ENCODE results near the gene PCBP3.

The PCBP3 gene

DNA sequence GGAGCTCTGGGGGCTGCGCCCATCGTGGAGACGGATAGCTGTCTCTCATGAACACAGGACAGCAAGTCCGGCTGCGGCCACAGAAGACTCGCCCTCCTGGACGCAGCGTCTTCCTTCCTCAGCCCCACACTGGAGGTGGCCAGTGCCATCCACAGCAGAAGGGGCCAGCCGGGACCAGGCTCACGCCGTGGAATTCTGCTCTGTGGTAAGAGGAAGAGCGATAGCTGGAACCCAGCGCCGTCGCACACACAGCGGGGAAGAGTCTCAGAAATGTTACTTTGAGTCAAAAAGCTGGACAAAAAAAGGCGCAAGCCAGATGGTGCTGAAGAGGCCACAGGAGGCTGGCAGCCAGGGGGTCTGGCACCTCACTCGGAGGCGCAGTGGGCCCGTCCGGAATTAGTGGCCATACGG, 224.2 kb downstream of the PCBP3 start:
- no peak for DNase-seq

DNA sequence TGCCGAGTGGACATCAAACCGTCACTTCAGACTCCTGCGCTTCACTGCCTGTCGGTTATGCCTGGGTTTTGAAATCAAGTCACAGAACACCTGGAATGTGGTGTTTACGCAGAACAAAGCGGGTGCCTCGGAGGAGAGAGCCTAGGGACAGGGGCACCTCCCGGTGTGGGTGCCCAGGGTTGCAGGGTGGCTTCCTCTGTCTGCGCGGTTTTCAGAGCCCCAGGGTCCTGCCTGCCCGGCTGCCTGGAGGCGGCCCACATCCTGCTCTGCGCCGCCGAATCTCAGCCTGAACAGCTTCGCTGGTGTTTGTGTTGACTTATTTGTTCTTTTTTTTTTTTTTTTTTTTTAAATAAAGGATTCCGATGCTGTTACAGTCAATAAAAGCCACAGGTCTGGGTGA, 224.6 kb downstream of the PCBP3 start:
- DNase-seq: no peak

- no peak for DNase-seq
Observed at GRCh38 chr21:45868488-45868887, 225.0 kb downstream of the PCBP3 start.

- DNase-seq: no peak
Observed at GRCh38 chr21:45869121-45870007, 225.8 kb downstream of the PCBP3 start.

DNA sequence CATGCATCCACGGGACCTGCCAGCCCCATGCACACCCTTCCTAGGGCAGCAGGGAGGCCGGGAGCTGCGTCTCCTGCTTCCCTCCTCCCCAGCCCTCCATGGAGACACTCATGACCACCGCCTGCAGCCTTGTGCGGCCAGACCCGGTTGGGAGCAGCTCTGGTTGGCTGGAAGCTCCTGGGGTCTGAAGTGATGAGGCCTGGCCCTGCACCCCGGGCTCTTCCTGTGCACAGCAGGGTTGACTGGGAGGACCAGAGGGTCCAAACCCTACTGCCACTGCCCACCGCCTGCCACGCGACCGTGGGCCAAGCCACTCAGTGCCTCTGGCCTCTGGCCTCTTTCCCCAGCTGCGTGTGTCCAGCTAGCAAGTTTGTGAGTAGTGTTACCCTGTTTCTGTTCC, 226.9 kb downstream of the PCBP3 start:
- DNase-seq: no peak

DNA sequence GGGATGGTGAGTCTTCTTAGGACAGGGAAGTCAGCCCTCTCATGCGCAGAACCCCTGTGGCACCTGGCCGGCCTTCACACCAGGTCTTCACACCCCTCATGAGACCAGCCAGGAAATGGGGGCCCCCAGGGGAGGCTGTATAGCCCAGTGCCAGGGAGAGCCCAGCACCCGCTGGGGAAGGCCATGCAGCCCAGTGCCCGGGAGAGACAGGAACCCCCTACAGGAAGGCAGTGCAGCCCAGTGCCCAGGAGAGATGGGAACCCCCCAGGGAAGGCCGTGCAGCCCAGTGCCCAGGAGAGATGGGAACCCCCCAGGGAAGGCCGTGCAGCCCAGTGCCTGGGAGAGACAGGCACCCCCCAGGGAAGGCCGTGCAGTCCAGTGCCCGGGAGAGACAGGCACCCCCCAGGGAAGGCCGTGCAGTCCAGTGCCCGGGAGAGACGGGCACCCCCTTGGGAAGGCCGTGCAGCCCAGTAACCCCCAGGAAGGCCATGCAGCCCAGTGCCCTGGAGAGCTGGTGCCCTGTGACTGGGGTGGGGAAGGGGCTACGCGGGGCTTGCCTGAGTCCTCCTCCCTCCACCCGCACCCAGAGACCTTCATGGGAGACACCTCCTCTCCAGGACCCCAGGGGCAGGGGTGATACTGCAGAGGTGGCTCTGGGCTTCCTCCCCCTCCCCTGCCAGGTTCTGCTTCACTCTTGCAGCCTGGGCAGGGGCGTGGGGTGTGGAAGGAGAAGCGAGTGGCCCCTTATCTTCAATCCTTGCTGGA, 227.5 kb downstream of the PCBP3 start:
- no peak for DNase-seq

GRCh38 chr21:45871616-45872236, 228.2 kb downstream of the PCBP3 start:
- DNase-seq: no peak

GRCh38 chr21:45872471-45872870, 228.9 kb downstream of the PCBP3 start:
- no peak for DNase-seq

GRCh38 chr21:45872902-45873301, 229.4 kb downstream of the PCBP3 start:
- DNase-seq: no peak

DNA sequence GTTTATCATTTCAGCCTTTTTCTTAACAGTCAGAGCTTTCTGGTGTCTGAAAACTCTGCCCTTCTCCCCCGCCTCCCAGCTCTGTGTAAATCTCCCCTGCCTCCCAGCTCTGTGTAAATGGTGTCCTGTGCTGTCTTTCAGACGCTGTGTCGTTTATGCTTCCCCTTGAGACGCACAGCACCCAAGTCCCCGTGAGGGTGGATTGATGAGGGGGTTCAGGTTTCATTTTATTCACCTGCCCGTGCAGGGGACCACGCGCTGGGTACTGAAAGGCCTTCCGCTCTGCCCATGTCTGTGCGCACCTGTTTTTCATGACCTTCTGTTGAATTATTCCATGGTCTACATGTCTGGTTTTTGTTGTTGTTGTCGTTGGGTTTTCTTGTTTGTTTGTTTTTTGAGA, 229.9 kb downstream of the PCBP3 start:
- DNase-seq: no peak

GRCh38 chr21:45873866-45874265, 230.3 kb downstream of the PCBP3 start:
- DNase-seq: no peak

DNA sequence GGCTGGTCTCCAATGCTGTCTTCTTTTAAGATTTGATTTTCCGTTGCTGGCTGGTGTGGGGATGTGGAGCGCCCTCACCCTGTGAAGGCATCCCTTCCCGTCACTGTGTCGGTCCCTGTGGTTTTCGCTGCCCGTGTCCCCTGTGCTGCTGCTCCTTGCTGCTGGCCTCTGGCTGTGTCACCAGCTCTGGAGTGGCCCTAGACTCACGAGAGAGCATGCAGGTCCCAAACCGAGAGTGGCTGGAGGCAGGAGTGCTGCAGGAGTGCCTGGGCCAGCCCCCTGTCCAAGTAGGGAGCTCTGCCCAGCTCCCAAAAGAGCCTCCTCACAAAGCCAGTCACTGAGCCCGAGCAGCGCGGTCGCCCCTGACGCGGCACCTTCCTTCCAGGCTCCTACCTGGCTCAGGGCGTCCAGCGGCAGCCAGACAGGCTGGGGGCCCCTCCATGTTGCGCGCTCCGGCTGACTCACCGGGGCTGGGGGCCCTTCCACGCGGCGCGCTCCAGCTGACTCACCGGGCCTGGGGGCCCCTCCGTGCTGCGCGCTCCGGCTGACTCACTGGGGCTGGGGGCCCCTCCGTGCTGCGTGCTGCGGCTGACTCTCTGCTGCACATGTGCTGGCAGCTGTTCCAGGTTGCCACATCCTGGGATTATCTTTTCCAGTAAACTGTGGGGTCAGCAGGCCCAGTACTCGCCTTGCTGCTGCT, 231.3 kb downstream of the PCBP3 start:
- no peak for DNase-seq

DNA sequence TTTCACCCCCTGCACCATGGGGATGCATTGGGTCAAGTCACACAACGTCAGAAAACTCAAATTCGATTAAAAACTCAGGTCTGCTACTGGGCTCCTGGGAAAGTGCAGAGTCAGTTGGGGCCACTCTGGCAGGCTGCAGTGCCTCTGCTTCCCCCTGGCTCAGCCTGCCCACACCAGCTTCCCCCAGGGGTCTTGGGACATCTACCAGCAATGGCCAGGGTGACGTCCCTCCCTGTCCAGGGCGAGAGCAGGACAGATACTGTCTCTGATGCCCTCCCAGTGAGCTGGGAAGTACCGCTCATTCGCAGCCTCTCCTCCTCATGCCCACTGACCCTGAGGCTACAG, 231.9 kb downstream of the PCBP3 start:
- DNase-seq: no peak

DNA sequence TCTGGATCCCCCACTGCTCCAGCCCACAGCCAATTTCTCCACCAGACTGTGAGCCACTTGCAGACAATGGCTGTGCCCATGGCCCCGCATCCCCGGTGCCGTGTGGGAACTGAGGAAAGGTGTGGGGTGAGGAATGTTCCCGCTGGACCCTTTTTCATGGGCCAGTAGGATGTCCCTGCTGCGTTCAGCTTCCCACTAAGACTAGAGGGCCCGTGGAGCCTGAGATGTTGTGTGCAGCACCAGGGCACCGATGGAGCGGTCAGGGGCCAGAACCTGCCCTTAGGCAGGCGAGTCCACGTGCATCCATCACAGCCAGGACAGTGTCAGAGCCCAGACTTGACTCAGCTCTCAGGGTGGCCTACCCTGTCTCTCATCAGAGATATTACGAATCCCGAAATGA, 232.4 kb downstream of the PCBP3 start:
- DNase-seq: no peak

- DNase-seq: no peak
Observed at GRCh38 chr21:45876381-45877170, 233.1 kb downstream of the PCBP3 start.

DNA sequence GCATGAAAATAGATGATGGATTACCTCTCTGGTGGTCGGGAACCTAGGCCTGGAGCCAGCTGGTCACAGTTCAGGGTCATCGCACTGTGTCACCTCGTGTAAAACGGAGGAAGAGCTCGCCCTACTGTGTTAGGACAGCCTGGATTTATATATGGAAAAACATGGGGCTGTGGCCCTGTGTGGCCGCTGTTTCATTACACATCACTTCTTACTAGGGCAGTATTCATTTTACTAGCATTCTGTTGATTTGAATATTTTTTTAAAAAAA, 233.6 kb downstream of the PCBP3 start:
- DNase-seq: no peak

GRCh38 chr21:45877821-45878469, 234.4 kb downstream of the PCBP3 start:
- DNase-seq: no peak

DNA sequence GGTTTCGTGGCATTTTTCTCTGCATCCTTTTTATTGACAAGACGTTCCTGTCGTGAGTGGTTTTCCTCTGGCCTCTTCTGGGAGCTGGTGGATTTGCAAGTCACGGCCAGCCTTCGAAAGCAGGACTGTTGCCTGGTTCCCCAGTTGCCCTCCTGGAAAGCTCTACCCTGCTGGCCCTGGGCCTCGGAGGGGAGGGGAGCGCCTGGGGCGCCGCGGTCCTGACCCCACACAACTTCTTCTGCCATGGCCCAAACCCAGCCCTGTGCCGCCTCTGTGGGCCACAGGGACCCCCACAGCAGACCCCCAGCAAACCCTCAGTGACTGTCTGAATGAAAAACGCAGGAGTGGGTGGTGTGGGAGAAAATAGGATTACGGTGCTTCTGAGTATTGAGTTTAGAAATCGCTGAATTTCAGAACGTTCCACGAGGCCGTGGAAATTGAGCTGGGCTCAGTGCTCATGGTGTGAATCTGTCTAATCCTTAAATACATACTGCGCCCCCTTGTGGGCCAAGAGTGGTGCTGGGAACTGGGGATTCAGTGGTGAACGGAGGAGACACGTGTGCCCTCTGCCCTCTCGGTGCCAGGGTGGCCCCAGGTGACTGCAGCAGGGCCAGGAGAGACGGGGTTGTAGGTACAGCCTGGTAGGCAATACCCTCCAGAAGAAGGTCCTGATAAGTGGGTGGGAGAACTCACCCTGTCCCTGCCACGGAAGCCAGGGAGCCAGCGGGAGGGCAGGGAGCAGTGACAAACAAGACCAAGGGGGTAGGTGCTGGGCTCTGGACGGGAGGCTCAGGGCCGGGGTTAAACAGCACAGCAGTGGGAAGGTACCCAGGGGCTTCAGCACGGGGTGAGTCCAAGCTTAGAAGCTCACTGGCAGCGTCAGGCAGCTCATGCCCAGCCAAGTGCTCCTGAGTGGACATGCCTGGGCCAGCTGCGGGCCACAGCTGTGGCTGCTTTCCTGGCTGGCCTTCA, 236.9 kb downstream of the PCBP3 start:
- DNase-seq: peak; percentile 82

GRCh38 chr21:45882645-45883044, 239.1 kb downstream of the PCBP3 start:
- DNase-seq: no peak

- no peak for DNase-seq
Observed at GRCh38 chr21:45883090-45883489, 239.6 kb downstream of the PCBP3 start.

- no peak for DNase-seq
Observed at GRCh38 chr21:45885597-45885929, 242.0 kb downstream of the PCBP3 start.
